Activated T-cell treated with anti-CD3 and anti-CD28 coated beads, Interleukin-2, amount 50 U/mL, for 72 hours (primary cell): Measurements from ENCODE around the gene POLR3K. TPM values are rescaled to one million over a fixed set of nuclear protein-coding genes. Genes with fewer than 3 reads are reported as not detected.
A peak's percentile ranks its signal among the peaks of the same experiment; 100 is the strongest.

Source experiments
- ATAC-seq, 2 donors: fragments of 150-1000 bp; cut with Tn5 transposase; replicated peaks in 1 of 2; 2 replicates each; pipeline ENCODE4 v1.10.0; 2021; ENCODE audit warnings: moderate library complexity in 2 of 2, mild to moderate bottlenecking in 1 of 2
- DNase-seq, 2 donors: peaks; one replicate each; pipeline ENCODE4 v3.0.0; 2021 to 2022; ENCODE audit warnings: mixed read lengths in 1 of 2
- H3K27ac Mint-ChIP-seq: one replicate; pipeline ENCODE4 v1.8.0; 2022; ENCODE audit warnings: mild to moderate bottlenecking, moderate library complexity, mixed read lengths
- H3K27me3 Mint-ChIP-seq: one replicate; pipeline ENCODE4 v1.8.0; 2022; ENCODE audit warnings: low read depth, mixed read lengths
- H3K36me3 Mint-ChIP-seq, 2 donors: one replicate each; pipeline ENCODE4 v1.8.0; 2022; ENCODE audit warnings: mixed read lengths in 2 of 2, mild to moderate bottlenecking in 1 of 2; ENCODE audit not compliant: insufficient read depth in 2 of 2
- H3K4me1 Mint-ChIP-seq: one replicate; pipeline ENCODE4 v1.8.0; 2022; ENCODE audit warnings: low read depth, mixed read lengths
- H3K4me3 Mint-ChIP-seq, 2 donors: one replicate each; pipeline ENCODE4 v1.8.0; 2022; ENCODE audit warnings: mild to moderate bottlenecking in 2 of 2, mixed read lengths in 2 of 2, moderate library complexity in 2 of 2
- H3K9me3 Mint-ChIP-seq, 2 donors: one replicate each; pipeline ENCODE4 v1.8.0; 2022; ENCODE audit warnings: mixed read lengths in 2 of 2
- total RNA-seq, 2 donors: library from RNA; stranded (reverse); gene quantifications; one replicate each; pipeline ENCODE4 v1.2.3, GENCODE V29; 2022

Gene POLR3K
- total RNA-seq, 2 donors from 2014 or later: 35.3 to 42.2 TPM

GRCh38 chr16:75580-76501, 22.4 kb upstream of the POLR3K start:
- no peak overlapping the region for H3K27ac Mint-ChIP-seq
- no peaks in the 10 kb centered on the region for H3K9me3 Mint-ChIP-seq

GRCh38 chr16:74747-75334, 21.4 kb upstream of the POLR3K start:
- Mint-ChIP-seq H3K4me1 (peaks cover 36% of the 10 kb centered on the region), H3K27me3 (peaks cover 38% of the 10 kb centered on the region), H3K4me3 (no peak overlapping the region), H3K36me3 (peaks cover 3 to 6% of the 10 kb centered on the region in 2 donors), H3K9me3 (no peaks in the 10 kb centered on the region), H3K27ac (no peak overlapping the region)
- DNase-seq (no peak), ATAC-seq (no peak)

More at GRCh38 chr16:75580-76501, 22.4 kb upstream of the POLR3K start:
- Mint-ChIP-seq H3K36me3 (peaks cover 3 to 4% of the 10 kb centered on the region in 2 donors), H3K4me1 (peaks cover 40% of the 10 kb centered on the region), H3K27me3 (peaks cover 33% of the 10 kb centered on the region), H3K4me3 (peak overlapping the region; percentile 84 to 86)
- DNase-seq (no peak), ATAC-seq (no peak)

- peaks cover 30% of the 10 kb centered on the region for H3K4me1 Mint-ChIP-seq
- H3K27me3 Mint-ChIP-seq: peaks cover 38% of the 10 kb centered on the region
- peaks cover 3% of the 10 kb centered on the region in 2 donors for H3K36me3 Mint-ChIP-seq
- ATAC-seq: no peak
- H3K9me3 Mint-ChIP-seq: no peaks in the 10 kb centered on the region
- H3K27ac Mint-ChIP-seq: no peak overlapping the region
- no peak overlapping the region for H3K4me3 Mint-ChIP-seq
- DNase-seq: no peak
Observed at GRCh38 chr16:74051-74746, 20.8 kb upstream of the POLR3K start.

- Mint-ChIP-seq H3K4me1 (peaks cover 22% of the 10 kb centered on the region), H3K9me3 (no peaks in the 10 kb centered on the region), H3K4me3 (peak within 1 kb of the TSS; percentile 60 to 88), H3K27ac (no peak within 1 kb of the TSS), H3K36me3 (peaks cover 2 to 3% of the 10 kb centered on the region in 2 donors), H3K27me3 (peaks cover 38% of the 10 kb centered on the region)
- ATAC-seq: peak; percentile 60 to 67
- DNase-seq: peak; percentile 29 to 41
Observed at GRCh38 chr16:72561-73548, 19.4 kb upstream of the POLR3K start, which contains the start of gene RHBDF1. Gene RHBDF1 (minus strand): TSS chr16:72631. CDS start chr16:65015, 7,616 bp downstream.

GRCh38 chr16:71540-72401, 18.4 kb upstream of the POLR3K start:
- peaks cover 2 to 3% of the 10 kb centered on the region in 2 donors for H3K36me3 Mint-ChIP-seq
- H3K4me1 Mint-ChIP-seq: peaks cover 15% of the 10 kb centered on the region
- H3K27ac Mint-ChIP-seq: no peak overlapping the region
- H3K9me3 Mint-ChIP-seq: no peaks in the 10 kb centered on the region
- H3K4me3 Mint-ChIP-seq: peak overlapping the region in 1 of 2 donors; percentile 46
- DNase-seq: no peak
- H3K27me3 Mint-ChIP-seq: peaks cover 38% of the 10 kb centered on the region
- ATAC-seq: no peak

- H3K4me3 Mint-ChIP-seq: peak overlapping the region in 1 of 2 donors; percentile 46
- H3K27me3 Mint-ChIP-seq: peaks cover 38% of the 10 kb centered on the region
- ATAC-seq: no peak
- no peaks in the 10 kb centered on the region for H3K9me3 Mint-ChIP-seq
- H3K36me3 Mint-ChIP-seq: peaks cover 2 to 3% of the 10 kb centered on the region in 2 donors
- DNase-seq: no peak
- H3K4me1 Mint-ChIP-seq: peaks cover 10% of the 10 kb centered on the region
- no peak overlapping the region for H3K27ac Mint-ChIP-seq
Observed at GRCh38 chr16:71210-71539, 17.8 kb upstream of the POLR3K start.

- Mint-ChIP-seq H3K9me3 (no peaks in the 10 kb centered on the region), H3K27me3 (peaks cover 29% of the 10 kb centered on the region)
Observed at GRCh38 chr16:69181-69580, 15.8 kb upstream of the POLR3K start.

GRCh38 chr16:67884-68789, 14.7 kb upstream of the POLR3K start:
- Mint-ChIP-seq H3K9me3 (no peaks in the 10 kb centered on the region), H3K36me3 (peaks cover 2 to 3% of the 10 kb centered on the region in 2 donors), H3K4me1 (peaks cover 13% of the 10 kb centered on the region), H3K27me3 (peaks cover 18% of the 10 kb centered on the region), H3K4me3 (no peak overlapping the region), H3K27ac (no peak overlapping the region)
- ATAC-seq (no peak), DNase-seq (no peak)

More at GRCh38 chr16:69181-69580, 15.8 kb upstream of the POLR3K start:
- DNase-seq (no peak), ATAC-seq (no peak)
- Mint-ChIP-seq H3K36me3 (peaks cover 2 to 3% of the 10 kb centered on the region in 2 donors), H3K4me3 (no peak overlapping the region), H3K27ac (no peak overlapping the region), H3K4me1 (peaks cover 14% of the 10 kb centered on the region)

GRCh38 chr16:67183-67791, 13.9 kb upstream of the POLR3K start:
- Mint-ChIP-seq H3K9me3 (no peaks in the 10 kb centered on the region), H3K4me1 (peaks cover 8% of the 10 kb centered on the region), H3K27ac (no peak overlapping the region), H3K27me3 (peaks cover 13% of the 10 kb centered on the region), H3K4me3 (no peak overlapping the region), H3K36me3 (peaks cover 0 to 2% of the 10 kb centered on the region in 2 donors)
- ATAC-seq (no peak), DNase-seq (no peak)

GRCh38 chr16:66309-67182, 13.1 kb upstream of the POLR3K start:
- peaks cover 8% of the 10 kb centered on the region for H3K4me1 Mint-ChIP-seq
- no peak overlapping the region for H3K4me3 Mint-ChIP-seq
- no peaks in the 10 kb centered on the region for H3K9me3 Mint-ChIP-seq
- no peak overlapping the region for H3K27ac Mint-ChIP-seq
- DNase-seq (no peak), ATAC-seq (no peak)
- H3K27me3 Mint-ChIP-seq: peaks cover 11% of the 10 kb centered on the region
- peaks cover 0 to 2% of the 10 kb centered on the region in 2 donors for H3K36me3 Mint-ChIP-seq
